Mesodermal cell (in vitro differentiated cells): ENCODE measurements around the gene GNAQ.

Source experiments
- H3K27ac ChIP-seq: 2 replicates; pipeline ENCODE4 v1.7.0; 2013; ENCODE audit warnings: mild to moderate bottlenecking, low read depth, low read length, moderate library complexity; ENCODE audit not compliant: severe bottlenecking
- H3K36me3 ChIP-seq: 2 replicates; pipeline ENCODE4 v1.7.1; 2013; ENCODE audit warnings: mild to moderate bottlenecking, low read length, moderate library complexity; ENCODE audit not compliant: control insufficient read depth, insufficient read depth
- H3K4me1 ChIP-seq: one replicate; pipeline ENCODE4 v1.7.1; 2013; ENCODE audit warnings: mild to moderate bottlenecking, low read length; ENCODE audit not compliant: insufficient read depth, control insufficient read depth, poor library complexity, severe bottlenecking
- H3K4me3 ChIP-seq: 2 replicates; pipeline ENCODE4 v1.7.0; 2013; ENCODE audit warnings: low read length, control low read depth, mild to moderate bottlenecking; ENCODE audit not compliant: insufficient read depth, poor library complexity, severe bottlenecking; ENCODE audit errors: extremely low read depth
- H3K9me3 ChIP-seq: 2 replicates; pipeline ENCODE4 v1.7.1; 2013; ENCODE audit warnings: mild to moderate bottlenecking, low read length, moderate library complexity; ENCODE audit not compliant: control insufficient read depth
- WGBS, 2 experiments: methylation state at CpG; one replicate each; pipeline ENCODE4 v1.1.5; 2013; ENCODE audit warnings: missing lambda C conversion rate in 2 of 2; ENCODE audit not compliant: insufficient coverage in 2 of 2; 5-methylcytosine and 5-hydroxymethylcytosine counted together

The GNAQ gene

GRCh38 chr9:77975036-77975435, 56.6 kb downstream of the GNAQ start:
- peaks cover 7% of the 10 kb centered on the region for H3K36me3 ChIP-seq
- no peaks in the 10 kb centered on the region for H3K9me3 ChIP-seq
- peaks cover 18% of the 10 kb centered on the region for H3K4me1 ChIP-seq
- no peak overlapping the region for H3K4me3 ChIP-seq
- no CpG with 5 or more reads among the region's 2 CpGs for WGBS, 2 experiments
- H3K27ac ChIP-seq = no peak overlapping the region

- peaks cover 3% of the 10 kb centered on the region for H3K36me3 ChIP-seq
- 79 to 100% methylated on average over 1 to 2 of the region's 2 CpGs for WGBS, 2 experiments
- H3K4me3 ChIP-seq = no peak overlapping the region
- H3K27ac ChIP-seq = no peak overlapping the region
- no peaks in the 10 kb centered on the region for H3K9me3 ChIP-seq
- peaks cover 18% of the 10 kb centered on the region for H3K4me1 ChIP-seq
Measured at GRCh38 chr9:77974434-77974833, 57.2 kb downstream of the GNAQ start.

GRCh38 chr9:77969083-77969482, 62.5 kb downstream of the GNAQ start:
- H3K4me1 ChIP-seq = no peaks in the 10 kb centered on the region
- peaks cover 4% of the 10 kb centered on the region for H3K36me3 ChIP-seq
- no peak overlapping the region for H3K27ac ChIP-seq
- WGBS, 2 experiments = 87 to 100% methylated on average over 1 to 3 of the region's 4 CpGs
- no peak overlapping the region for H3K4me3 ChIP-seq
- no peaks in the 10 kb centered on the region for H3K9me3 ChIP-seq

GRCh38 chr9:77968506-77968905, 63.1 kb downstream of the GNAQ start:
- peaks cover 4% of the 10 kb centered on the region for H3K36me3 ChIP-seq
- 96 to 97% methylated on average over 3 of the region's 3 CpGs for WGBS, 2 experiments

GRCh38 chr9:77966718-77967117, 64.9 kb downstream of the GNAQ start:
- 91 to 94% methylated on average over 6 to 7 of the region's 8 CpGs for WGBS, 2 experiments
- no peak overlapping the region for H3K4me3 ChIP-seq
- peaks cover 3% of the 10 kb centered on the region for H3K4me1 ChIP-seq
- no peaks in the 10 kb centered on the region for H3K9me3 ChIP-seq
- peaks cover 4% of the 10 kb centered on the region for H3K36me3 ChIP-seq
- no peak overlapping the region for H3K27ac ChIP-seq

More at GRCh38 chr9:77968506-77968905, 63.1 kb downstream of the GNAQ start:
- Histone ChIP-seq H3K9me3 (no peaks in the 10 kb centered on the region), H3K4me1 (no peaks in the 10 kb centered on the region), H3K27ac (no peak overlapping the region), H3K4me3 (no peak overlapping the region)

- WGBS, 2 experiments = 93 to 95% methylated on average over 2 to 3 of the region's 6 CpGs
- H3K4me3 ChIP-seq = no peak overlapping the region
- peaks cover 11% of the 10 kb centered on the region for H3K4me1 ChIP-seq
- no peak overlapping the region for H3K27ac ChIP-seq
- no peaks in the 10 kb centered on the region for H3K9me3 ChIP-seq
- peaks cover 4% of the 10 kb centered on the region for H3K36me3 ChIP-seq
Measured at GRCh38 chr9:77965445-77966123, 66.0 kb downstream of the GNAQ start.

GRCh38 chr9:77964258-77964657, 67.4 kb downstream of the GNAQ start:
- no peak overlapping the region for H3K4me3 ChIP-seq
- H3K4me1 ChIP-seq = peaks cover 15% of the 10 kb centered on the region
- peaks cover 4% of the 10 kb centered on the region for H3K36me3 ChIP-seq
- no peak overlapping the region for H3K27ac ChIP-seq
- no peaks in the 10 kb centered on the region for H3K9me3 ChIP-seq
- WGBS, 2 experiments = no CpG with 5 or more reads among the region's 3 CpGs

- no CpG with 5 or more reads among the region's 1 CpG for WGBS, 2 experiments
- H3K4me3 ChIP-seq = no peak overlapping the region
- H3K9me3 ChIP-seq = no peaks in the 10 kb centered on the region
- H3K36me3 ChIP-seq = no peaks in the 10 kb centered on the region
- H3K4me1 ChIP-seq = peaks cover 19% of the 10 kb centered on the region
- no peak overlapping the region for H3K27ac ChIP-seq
Measured at GRCh38 chr9:77961541-77961940, 70.1 kb downstream of the GNAQ start.

GRCh38 chr9:77960356-77961153, 71.1 kb downstream of the GNAQ start:
- H3K4me3 ChIP-seq = no peak overlapping the region
- WGBS, 2 experiments = 84 to 100% methylated on average over 1 to 2 of the region's 5 CpGs
- H3K27ac ChIP-seq = no peak overlapping the region
- H3K4me1 ChIP-seq = peaks cover 21% of the 10 kb centered on the region
- H3K9me3 ChIP-seq = no peaks in the 10 kb centered on the region
- H3K36me3 ChIP-seq = no peaks in the 10 kb centered on the region

- WGBS, 2 experiments = 80% methylated on average over 1 of the region's 1 CpG; no CpG with 5 or more reads in 1 of the 2 experiments
- H3K27ac ChIP-seq = no peak overlapping the region
- H3K4me1 ChIP-seq = peaks cover 21% of the 10 kb centered on the region
- H3K9me3 ChIP-seq = no peaks in the 10 kb centered on the region
- no peaks in the 10 kb centered on the region for H3K36me3 ChIP-seq
- H3K4me3 ChIP-seq = no peak overlapping the region
Measured at GRCh38 chr9:77959803-77960202, 71.8 kb downstream of the GNAQ start.

GRCh38 chr9:77957652-77958051, 74.0 kb downstream of the GNAQ start:
- H3K4me3 ChIP-seq = no peak overlapping the region
- no peak overlapping the region for H3K27ac ChIP-seq
- H3K36me3 ChIP-seq = no peaks in the 10 kb centered on the region
- 95 to 100% methylated on average over 2 to 4 of the region's 5 CpGs for WGBS, 2 experiments
- no peaks in the 10 kb centered on the region for H3K9me3 ChIP-seq
- H3K4me1 ChIP-seq = peaks cover 21% of the 10 kb centered on the region
